HG03175 (cell line): ENCODE results near the gene PBRM1.
"Not testable (repeated sequence)": the region's sequence is repeated elsewhere in the genome, so short reads cannot be mapped to it uniquely, and the experiment has no call there.

ENCODE experiments used
- ATAC-seq: cut with Tn5 transposase; IDR thresholded peaks from one replicate; pipeline ENCODE4 v1.9.1; 2021; ENCODE audit warnings: mild to moderate bottlenecking, moderate library complexity; ENCODE audit not compliant: unreplicated experiment

Gene PBRM1

DNA sequence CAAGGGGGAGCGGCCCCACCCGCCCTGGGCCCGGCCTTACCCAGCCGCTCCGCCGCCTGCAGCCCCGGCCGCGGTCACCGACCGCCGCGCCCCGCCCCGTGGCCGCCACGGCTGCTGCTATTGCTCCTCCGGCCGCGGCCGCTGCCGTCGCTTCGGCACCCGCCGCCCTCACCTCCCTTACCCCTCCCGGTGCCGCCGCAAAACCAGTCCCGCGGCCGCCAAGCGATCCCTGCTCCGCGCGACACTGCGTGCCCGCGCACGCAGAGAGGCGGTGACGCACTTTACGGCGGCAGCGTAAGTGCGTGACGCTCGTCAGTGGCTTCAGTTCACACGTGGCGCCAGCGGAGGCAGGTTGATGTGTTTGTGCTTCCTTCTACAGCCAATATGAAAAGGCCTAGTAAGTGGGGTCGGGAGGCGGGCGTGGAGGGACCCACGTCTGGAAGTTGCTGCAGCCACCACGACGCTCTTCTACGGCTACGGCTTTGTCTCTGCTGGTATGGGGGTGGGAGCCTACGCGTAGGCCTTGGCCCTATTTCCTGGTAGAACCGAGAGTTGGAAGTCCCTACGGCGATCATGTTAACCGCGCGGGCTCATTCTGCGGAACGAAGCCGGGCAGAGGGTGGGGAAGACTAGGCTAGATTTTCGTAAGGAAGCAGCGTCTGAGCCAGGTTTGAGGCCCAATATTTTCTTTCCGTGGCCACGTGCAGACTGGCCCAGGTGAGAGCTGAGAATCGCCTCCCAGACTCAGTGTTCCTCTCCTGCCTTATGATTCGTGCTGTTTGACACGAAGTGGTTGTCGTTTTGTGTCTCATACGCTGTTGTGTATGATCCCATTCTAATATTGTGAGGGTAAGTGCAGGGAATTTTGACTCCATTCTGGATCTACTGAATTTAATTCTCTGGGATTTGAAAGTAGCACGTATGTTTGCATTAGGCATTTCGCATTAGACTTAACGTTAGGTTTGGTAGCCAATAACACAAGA, at the start of gene PBRM1, which contains the start of gene GNL3:
TSS of gene PBRM1 (minus strand) at position 205 of the 983 bp plus-strand sequence.
TSS of gene GNL3 (plus strand) at position 324 of the 983 bp plus-strand sequence. CDS start at position 385, 61 bp downstream.
- ATAC-seq: peak; percentile 79

DNA sequence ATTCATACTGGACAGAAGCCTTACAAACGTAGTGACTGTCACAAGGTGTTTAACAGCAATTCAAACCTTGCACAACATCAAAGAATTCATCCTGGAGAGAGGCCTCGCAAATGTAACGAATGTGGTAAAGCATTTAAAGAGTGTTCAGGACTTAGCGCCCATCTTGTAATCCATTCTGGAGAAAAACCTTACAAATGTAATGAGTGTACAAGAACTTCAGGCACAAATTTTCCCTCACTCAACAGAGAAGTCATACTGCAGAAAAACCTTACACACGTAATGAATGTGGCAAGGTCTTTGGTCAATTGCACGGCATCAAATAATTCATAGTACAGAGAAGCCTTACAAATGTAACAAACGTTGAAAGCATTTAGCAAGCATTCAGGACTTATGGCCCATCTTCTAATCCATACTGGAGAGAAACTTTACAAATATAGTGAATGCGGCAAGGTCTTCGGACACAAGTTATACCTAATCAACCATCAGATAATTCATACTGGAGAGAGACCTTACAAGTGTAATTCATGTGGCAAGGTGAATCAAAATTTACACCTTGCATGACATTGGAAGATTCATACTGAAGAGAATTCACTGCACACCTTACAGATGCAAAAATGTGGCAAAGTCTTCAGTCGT, 47.7 kb upstream of the PBRM1 start:
- no peak for ATAC-seq

DNA sequence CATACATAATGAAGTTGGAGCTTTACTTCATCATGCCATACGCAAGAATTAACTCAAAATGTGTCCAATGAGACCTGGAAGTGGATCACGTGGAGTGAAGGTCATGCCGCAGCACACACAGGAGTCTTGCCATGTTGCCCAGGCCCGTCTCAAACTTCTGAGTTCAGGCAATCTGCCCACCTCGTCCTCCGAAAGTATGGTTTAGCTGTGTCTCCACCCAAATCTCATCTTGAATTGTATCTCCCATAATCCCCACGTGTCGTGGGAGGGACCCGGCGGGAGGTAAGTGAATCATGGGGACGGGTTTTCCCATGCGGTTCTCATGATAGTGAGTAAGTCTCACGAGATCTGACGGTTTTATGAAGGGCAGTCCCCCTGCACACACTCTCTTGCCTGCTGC, 45.9 kb upstream of the PBRM1 start:
- no peak for ATAC-seq

- ATAC-seq: no peak
Measured at GRCh38 chr3:52730681-52731080, 45.0 kb upstream of the PBRM1 start.

DNA sequence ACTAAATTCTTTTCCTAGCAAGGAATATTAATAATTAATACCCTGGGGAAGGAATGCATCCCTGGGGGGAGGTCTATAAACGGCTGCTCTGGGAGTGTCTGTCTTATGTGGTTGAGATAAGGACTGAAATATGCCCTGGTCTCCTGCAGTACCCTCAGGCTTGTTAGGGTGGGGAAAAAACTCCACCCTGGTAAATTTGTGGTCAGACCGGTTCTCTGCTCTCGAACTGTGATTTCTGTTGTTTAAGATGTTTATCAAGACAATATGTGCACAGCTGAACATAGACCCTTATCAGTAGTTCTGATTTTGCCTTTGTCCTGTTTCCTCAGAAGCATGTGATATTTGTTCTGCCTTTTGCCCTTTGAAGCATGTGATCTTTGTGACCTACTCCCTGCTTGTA, 43.0 kb upstream of the PBRM1 start:
- not testable (repeated sequence) for ATAC-seq

DNA sequence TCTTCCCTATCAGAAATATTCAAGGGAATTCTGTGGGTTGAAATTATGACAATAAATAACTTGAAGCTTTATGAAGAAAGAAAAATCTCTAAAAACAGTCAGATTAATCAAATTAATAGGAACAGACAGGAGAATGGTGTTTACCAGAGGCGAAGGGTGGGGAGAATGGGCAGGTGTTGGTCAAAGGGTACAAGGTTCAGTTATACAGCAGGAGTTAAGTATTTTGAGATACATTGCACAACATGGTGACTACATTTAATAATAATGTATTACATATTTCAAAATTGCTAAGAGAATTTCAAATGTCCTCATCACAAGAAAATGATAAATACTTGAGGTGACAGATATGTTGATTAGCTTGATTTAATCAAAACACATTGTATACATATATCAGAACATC, 38.8 kb upstream of the PBRM1 start:
- no peak for ATAC-seq

DNA sequence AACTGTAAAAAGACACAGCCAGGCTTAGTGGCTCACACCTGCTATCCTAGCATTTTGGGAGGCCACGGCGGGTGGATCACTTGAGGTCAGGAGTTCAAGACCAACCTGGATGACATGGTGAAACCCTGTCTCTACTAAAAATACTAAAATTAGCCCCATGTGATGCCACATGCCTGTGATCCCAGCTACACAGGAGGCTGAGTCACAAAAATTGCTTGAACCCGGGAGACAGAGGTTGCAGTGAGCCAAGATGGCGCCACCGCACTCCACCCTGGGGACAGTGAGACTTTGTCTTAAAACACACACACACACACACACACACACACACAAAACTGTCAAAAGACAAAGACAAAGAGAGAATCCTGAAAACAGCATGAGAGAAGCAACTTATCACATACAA, 38.2 kb upstream of the PBRM1 start:
- ATAC-seq: no peak

- no peak for ATAC-seq
Measured at GRCh38 chr3:52722491-52722890, 36.8 kb upstream of the PBRM1 start.

GRCh38 chr3:52721730-52722008, 36.0 kb upstream of the PBRM1 start:
- ATAC-seq: no peak

- ATAC-seq: no peak
Measured at GRCh38 chr3:52721002-52721729, 35.5 kb upstream of the PBRM1 start.

GRCh38 chr3:52719618-52720017, 33.9 kb upstream of the PBRM1 start:
- ATAC-seq: no peak

- ATAC-seq: no peak
Measured at GRCh38 chr3:52715714-52716305, 30.1 kb upstream of the PBRM1 start.

DNA sequence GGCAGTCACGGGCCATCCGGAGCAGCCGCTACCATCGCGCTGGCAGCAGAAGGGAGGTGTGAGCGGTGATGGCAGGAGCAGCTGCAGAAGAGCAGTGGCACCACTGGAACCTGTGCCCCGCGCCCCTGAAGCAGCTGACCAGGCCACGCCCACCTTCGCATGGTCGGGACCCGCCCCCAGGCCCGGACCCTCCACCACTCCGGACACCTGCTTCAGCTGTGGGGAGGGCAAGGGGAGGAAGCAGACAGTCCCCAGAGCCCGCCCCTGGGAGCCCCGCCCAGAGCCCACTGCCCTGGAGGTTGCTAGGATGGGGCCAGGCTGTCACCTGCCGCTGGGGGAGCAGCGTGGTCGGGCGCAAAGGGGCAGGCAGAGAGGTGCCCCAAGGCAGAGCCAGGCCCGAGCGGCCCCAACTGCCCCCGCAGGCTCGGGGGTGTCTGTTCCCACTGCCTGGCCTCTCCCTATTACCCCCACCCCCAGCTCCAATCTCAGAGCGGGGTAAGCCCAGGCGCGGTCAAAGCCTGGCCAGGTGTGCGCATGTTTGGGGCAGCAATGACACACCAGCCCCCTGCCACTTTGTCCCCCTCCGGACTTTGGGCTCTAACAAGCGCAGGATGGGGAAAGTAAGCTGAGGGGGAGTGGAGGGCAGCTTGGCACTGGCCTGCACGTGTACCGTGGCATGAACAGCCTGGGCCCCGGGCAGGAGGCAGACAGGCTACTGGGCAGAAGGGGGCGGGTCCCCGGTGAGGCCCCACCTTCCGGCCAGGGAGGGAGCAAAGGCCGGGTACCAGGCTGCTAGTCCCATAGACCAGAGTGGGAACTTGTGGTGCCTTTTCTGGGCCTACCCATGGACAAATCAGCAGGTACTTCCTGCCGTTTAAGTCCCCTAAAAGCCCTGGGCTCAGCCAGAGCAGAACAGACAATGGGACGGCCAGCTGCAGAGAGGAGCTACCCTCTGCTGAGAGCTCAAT, 28.9 kb upstream of the PBRM1 start:
- ATAC-seq: no peak

DNA sequence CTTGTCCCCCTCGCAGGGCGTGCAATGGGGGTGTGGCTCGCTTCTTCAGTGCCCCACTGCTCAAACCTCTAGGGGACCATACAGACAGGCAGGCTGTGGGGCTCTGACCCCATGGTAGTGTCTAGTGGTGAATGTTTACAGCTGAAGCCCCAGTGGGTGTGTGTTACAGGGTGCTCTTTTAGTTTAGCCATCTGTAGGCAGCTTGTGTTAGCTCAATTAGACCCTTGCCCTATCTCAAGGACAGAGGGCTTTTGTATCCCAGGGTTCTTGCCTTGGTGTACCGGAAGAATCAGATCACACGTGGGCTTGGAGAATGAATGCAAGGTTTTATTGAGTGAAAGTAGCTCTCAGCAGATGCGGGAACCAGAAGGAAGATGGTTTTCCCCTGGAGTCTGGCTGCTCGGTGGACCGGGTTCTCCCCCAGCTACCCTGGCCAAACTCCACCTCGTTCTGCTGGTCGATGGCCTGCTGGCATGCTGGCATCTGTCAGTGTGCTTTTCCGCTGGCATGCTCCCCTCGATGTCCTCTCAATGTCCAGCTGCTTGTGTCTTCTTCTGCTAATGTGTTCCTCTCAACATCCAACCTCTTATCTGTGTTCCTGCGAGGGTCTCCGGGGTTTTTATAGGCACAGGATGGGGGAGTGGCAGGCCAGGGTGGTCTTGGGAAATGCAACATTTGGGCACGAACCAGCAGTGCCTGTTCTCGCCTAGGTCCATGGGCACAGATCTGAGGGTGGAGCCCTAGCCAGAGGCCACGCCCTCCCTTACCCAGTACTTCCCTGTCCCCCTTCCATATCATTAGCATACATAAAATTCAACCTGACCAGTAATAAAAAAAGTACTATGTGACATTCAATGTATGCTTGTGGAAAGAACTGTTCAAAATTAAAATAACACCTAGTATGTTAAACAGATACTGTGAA, 26.8 kb upstream of the PBRM1 start:
- no peak for ATAC-seq

DNA sequence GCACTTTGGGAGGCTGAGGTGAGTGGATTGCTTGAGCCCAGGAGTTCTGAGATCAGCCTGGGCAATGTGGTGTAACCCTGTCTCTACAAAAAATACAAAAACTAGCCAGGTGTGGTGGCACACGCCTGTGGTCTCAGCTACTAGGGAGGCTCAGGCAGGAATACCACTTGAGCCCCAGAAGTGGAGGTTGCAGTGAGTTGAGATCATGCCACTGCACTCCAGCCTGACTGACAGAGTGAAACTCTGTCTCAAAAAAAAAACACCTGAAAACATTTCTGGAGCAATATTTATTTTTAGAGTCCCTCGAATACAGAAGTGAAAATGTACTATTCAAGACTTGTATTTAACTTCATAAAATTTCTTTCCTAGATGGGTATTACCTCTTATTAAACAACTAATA, 24.8 kb upstream of the PBRM1 start:
- no peak for ATAC-seq

DNA sequence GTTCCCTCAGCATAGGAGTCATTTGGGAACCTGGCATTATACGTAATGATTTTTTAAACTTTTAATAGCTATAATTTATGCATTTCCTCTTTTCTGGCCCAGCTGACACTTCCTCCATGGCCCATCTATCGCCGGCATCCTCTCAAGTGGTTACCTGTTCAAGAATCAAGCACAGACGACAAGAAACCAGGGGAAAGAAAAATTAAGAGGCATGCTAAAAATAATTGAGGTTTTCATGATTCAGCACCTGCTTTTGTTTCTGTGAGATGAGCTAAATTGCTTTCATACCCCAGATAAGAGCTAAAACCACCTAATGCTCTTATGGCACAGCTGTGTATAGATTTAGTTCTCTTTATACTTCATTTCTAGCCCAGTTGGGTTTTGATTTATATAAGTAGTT, 21.9 kb upstream of the PBRM1 start:
- no peak for ATAC-seq

DNA sequence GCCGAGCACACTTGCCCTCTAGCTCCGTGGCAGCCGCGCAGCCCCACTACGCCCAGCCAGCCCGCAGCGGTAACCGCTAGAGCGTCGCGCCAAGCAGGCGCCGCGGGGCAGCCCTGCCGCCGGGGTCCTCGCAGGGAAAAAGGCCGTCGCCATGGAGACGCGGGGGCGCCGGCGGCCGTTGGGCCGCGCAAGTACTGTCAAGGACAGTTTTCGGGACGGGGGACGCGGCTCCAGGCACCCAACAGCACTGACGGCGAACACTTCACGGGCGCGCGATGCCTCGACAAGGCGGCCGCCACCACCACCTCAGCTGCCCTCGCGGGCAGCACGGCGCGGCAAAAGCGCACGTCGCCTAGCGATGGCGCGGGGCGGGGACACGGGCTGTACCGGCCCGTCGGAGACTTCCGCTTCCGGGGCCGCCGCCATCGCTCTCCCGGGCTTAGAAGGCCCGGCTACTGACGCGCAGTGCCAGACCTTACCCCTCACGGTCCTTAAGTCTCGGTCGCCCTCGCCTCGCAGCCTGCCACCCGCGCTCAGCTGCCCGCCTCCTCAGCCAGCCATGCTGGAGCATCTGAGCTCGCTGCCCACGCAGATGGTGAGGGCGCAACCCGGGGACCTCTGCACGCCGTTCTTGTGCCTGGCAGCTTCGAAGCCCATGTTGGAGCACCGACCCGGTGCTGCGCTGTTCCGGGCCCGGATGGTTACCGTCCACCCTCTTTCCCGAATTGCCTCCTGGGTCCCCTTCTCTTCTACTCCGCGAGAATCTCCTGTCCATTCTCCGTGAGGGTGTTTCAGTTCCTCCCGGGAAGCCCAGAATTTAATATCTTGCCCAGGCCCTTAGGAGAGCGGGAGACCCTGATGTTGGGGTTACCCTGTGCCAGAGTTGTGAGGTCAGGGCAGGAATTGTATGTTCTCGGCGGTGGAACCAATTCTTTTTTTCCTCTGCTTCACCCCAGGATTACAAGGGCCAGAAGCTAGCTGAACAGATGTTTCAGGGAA, 20.3 kb upstream of the PBRM1 start, which contains the start of the genes GLT8D1 and SPCS1:
TSS of gene GLT8D1 (minus strand) at position 104 of the 999 bp plus-strand sequence. CDS start 5,331 bp downstream, outside the sequence.
TSS of gene SPCS1 (plus strand) at position 419 of the 999 bp plus-strand sequence. CDS start at position 560, 141 bp downstream.
- peak; percentile 87 for ATAC-seq

GRCh38 chr3:52705438-52705687, 19.6 kb upstream of the PBRM1 start:
- peak; percentile 35 for ATAC-seq
